DOHH2 (cell line): Measurements from ENCODE around the gene CCDC12.

Experiments
- H3F3A ChIP-seq: fragments of 200-600 bp; sonication (generic), shearing (Covaris generic); 2 replicates; pipeline ENCODE4 v1.6.0; 2016; ENCODE audit warnings: antibody characterized with exemption, mild to moderate bottlenecking; ENCODE audit not compliant: control insufficient read depth, insufficient read depth
- H3K27ac ChIP-seq: fragments of 200-600 bp; sonication (generic); 2 replicates; pipeline ENCODE4 v1.5.1; 2014; ENCODE audit warnings: low read depth, mild to moderate bottlenecking, low read length, moderate library complexity
- H3K27me3 ChIP-seq: fragments of 200-600 bp; sonication (generic); 2 replicates; pipeline ENCODE4 v1.6.1; 2014; ENCODE audit warnings: mild to moderate bottlenecking, low read length, mixed read lengths; ENCODE audit not compliant: control insufficient read depth
- H3K36me3 ChIP-seq: fragments of 200-600 bp; sonication (generic); 2 replicates; pipeline ENCODE4 v1.6.1; 2014; ENCODE audit warnings: mild to moderate bottlenecking, low read length, moderate library complexity, mixed read lengths; ENCODE audit not compliant: control insufficient read depth
- H3K4me1 ChIP-seq: fragments of 200-600 bp; sonication (generic); 2 replicates; pipeline ENCODE4 v1.6.1; 2014; ENCODE audit warnings: mild to moderate bottlenecking, low read length, mixed read lengths; ENCODE audit not compliant: control insufficient read depth
- H3K4me2 ChIP-seq: fragments of 200-600 bp; sonication (generic); 2 replicates; pipeline ENCODE4 v1.6.0; 2014; ENCODE audit warnings: mild to moderate bottlenecking, low read length, moderate library complexity
- H3K4me3 ChIP-seq: fragments of 200-600 bp; sonication (generic); 2 replicates; pipeline ENCODE4 v1.5.1; 2014; ENCODE audit warnings: mild to moderate bottlenecking, low read length, mixed read lengths
- H3K79me2 ChIP-seq: fragments of 200-600 bp; sonication (generic); 2 replicates; pipeline ENCODE4 v1.6.1; 2014; ENCODE audit warnings: mild to moderate bottlenecking, low read length, mixed read lengths; ENCODE audit not compliant: control insufficient read depth
- H3K9me2 ChIP-seq: fragments of 200-600 bp; sonication (generic); replicated peaks from 2 replicates; pipeline ENCODE4 v1.6.1; 2014; ENCODE audit warnings: mild to moderate bottlenecking, low read length, mixed read lengths; ENCODE audit not compliant: control insufficient read depth
- H3K9me3 ChIP-seq: fragments of 200-600 bp; sonication (generic); 2 replicates; pipeline ENCODE4 v1.6.1; 2014; ENCODE audit warnings: antibody characterized with exemption, low read length, mixed read lengths; ENCODE audit not compliant: control insufficient read depth, insufficient read depth
- H4K20me1 ChIP-seq: fragments of 200-600 bp; sonication (generic); 2 replicates; pipeline ENCODE4 v1.6.0; 2014; ENCODE audit warnings: low read depth, mild to moderate bottlenecking, antibody characterized with exemption, low read length, moderate library complexity; ENCODE audit not compliant: control insufficient read depth, insufficient read depth
- CTCF ChIP-seq: fragments of 200-600 bp; sonication (generic); IDR thresholded peaks from one replicate; pipeline ENCODE4 v1.5.1; 2014; ENCODE audit warnings: antibody characterized with exemption, mild to moderate bottlenecking, low read depth, low read length; ENCODE audit not compliant: poor library complexity, severe bottlenecking
- EZH2phosphoT487 ChIP-seq: fragments of 200-600 bp; sonication (generic); IDR thresholded peaks from 2 replicates; pipeline ENCODE4 v1.6.1; 2017; ENCODE audit warnings: borderline replicate concordance, mild to moderate bottlenecking, antibody characterized with exemption, low read length, moderate library complexity, mixed read lengths

CCDC12 gene

GRCh38 chr3:46960835-46961234 lies 15.7 kb downstream of the CCDC12 start:
- no peak for TF ChIP-seq CTCF
- TF ChIP-seq EZH2phosphoT487 = no peak
- H3F3A ChIP-seq = no peaks in the 10 kb centered on the region
- no peak overlapping the region for H3K4me2 ChIP-seq
- peaks cover 57% of the 10 kb centered on the region for H3K36me3 ChIP-seq
- no peaks in the 10 kb centered on the region for H3K27me3 ChIP-seq
- H3K9me3 ChIP-seq = no peaks in the 10 kb centered on the region
- peaks cover 88% of the 10 kb centered on the region for H3K79me2 ChIP-seq
- H3K27ac ChIP-seq = no peak overlapping the region
- peaks cover 34% of the 10 kb centered on the region for H4K20me1 ChIP-seq
- H3K9me2 ChIP-seq = no peaks in the 10 kb centered on the region
- peaks cover 60% of the 10 kb centered on the region for H3K4me1 ChIP-seq
- no peak overlapping the region for H3K4me3 ChIP-seq

- Histone ChIP-seq H3K4me3 (no peak overlapping the region), H3K36me3 (peaks cover 54% of the 10 kb centered on the region), H3K4me2 (no peak overlapping the region), H3K27me3 (no peaks in the 10 kb centered on the region), H3K9me3 (no peaks in the 10 kb centered on the region), H3K4me1 (peaks cover 60% of the 10 kb centered on the region), H4K20me1 (peaks cover 30% of the 10 kb centered on the region), H3K79me2 (peaks cover 88% of the 10 kb centered on the region), H3K27ac (no peak overlapping the region), H3F3A (no peaks in the 10 kb centered on the region), H3K9me2 (no peaks in the 10 kb centered on the region)
- no peak for TF ChIP-seq EZH2phosphoT487
- TF ChIP-seq CTCF = no peak
These were observed 16.4 kb downstream of the CCDC12 start for GRCh38 chr3:46960081-46960701.

- TF ChIP-seq EZH2phosphoT487 (no peak), CTCF (no peak)
- Histone ChIP-seq H3F3A (no peaks in the 10 kb centered on the region), H3K4me2 (no peak overlapping the region), H4K20me1 (peaks cover 37% of the 10 kb centered on the region), H3K9me3 (no peaks in the 10 kb centered on the region), H3K9me2 (no peaks in the 10 kb centered on the region), H3K27me3 (no peaks in the 10 kb centered on the region), H3K79me2 (peaks cover 92% of the 10 kb centered on the region), H3K36me3 (peaks cover 58% of the 10 kb centered on the region), H3K4me3 (no peak overlapping the region), H3K27ac (no peak overlapping the region), H3K4me1 (peaks cover 69% of the 10 kb centered on the region)
These were observed 17.4 kb downstream of the CCDC12 start for GRCh38 chr3:46959161-46959511.
